Ascending aorta (tissue), 2 donors: ENCODE data around the gene AKAP5. TPM values are rescaled to one million over a fixed set of nuclear protein-coding genes. Genes with fewer than 3 reads are reported as not detected.

Experiments used
- DNase-seq, 2 donors: peaks; one replicate each; pipeline ENCODE4 v3.0.0-alpha.2; 2019; ENCODE audit warnings: low spot score in 2 of 2
- H3K27ac ChIP-seq, 2 donors: fragments of 200-600 bp; sonication (generic); one replicate each; pipeline ENCODE4 v1.5.1; 2016 to 2017; ENCODE audit warnings: mild to moderate bottlenecking in 1 of 2
- H3K27me3 ChIP-seq: fragments of 200-600 bp; sonication (generic); one replicate; pipeline ENCODE4 v1.5.1; 2017
- H3K36me3 ChIP-seq, 2 donors: fragments of 200-600 bp; sonication (generic); one replicate each; pipeline ENCODE4 v1.5.1; 2016
- H3K4me1 ChIP-seq, 2 donors: fragments of 200-600 bp; sonication (generic); one replicate each; pipeline ENCODE4 v1.5.1; 2016 to 2017; ENCODE audit warnings: mild to moderate bottlenecking in 1 of 2
- H3K4me3 ChIP-seq, 2 donors: fragments of 200-600 bp; sonication (generic); one replicate each; pipeline ENCODE4 v1.5.1; 2016 to 2017; ENCODE audit warnings: mild to moderate bottlenecking in 1 of 2
- H3K9me3 ChIP-seq, 2 donors: fragments of 200-600 bp; sonication (generic); one replicate each; pipeline ENCODE4 v1.5.1; 2016
- intact Hi-C: fragments of 100-400 bp; cut with DNase I; formaldehyde crosslinking; loops from one replicate; pipeline ENCODE4 v1.15.1; 2023
- total RNA-seq: library from RNA; depleted of rRNA; stranded (reverse); fragments of >200 nt; gene quantifications from one replicate; pipeline ENCODE4 v1.1.0, GENCODE V29; 2016
- TF ChIP-seq, protein P1 (sequence below), 3 experiments: fragments of 200-600 bp in 2 of 3; fragments of 450-650 bp in 1 of 3; sonication (generic) in 2 of 3; IDR thresholded peaks; one replicate each; pipeline ENCODE4 v1.5.1; 2016 to 2019; ENCODE audit warnings: antibody characterized with exemption in 3 of 3, mild to moderate bottlenecking in 1 of 3, moderate library complexity in 1 of 3

The AKAP5 gene
- total RNA-seq, 1 donor from 2014 or later = 0.11 TPM

DNA sequence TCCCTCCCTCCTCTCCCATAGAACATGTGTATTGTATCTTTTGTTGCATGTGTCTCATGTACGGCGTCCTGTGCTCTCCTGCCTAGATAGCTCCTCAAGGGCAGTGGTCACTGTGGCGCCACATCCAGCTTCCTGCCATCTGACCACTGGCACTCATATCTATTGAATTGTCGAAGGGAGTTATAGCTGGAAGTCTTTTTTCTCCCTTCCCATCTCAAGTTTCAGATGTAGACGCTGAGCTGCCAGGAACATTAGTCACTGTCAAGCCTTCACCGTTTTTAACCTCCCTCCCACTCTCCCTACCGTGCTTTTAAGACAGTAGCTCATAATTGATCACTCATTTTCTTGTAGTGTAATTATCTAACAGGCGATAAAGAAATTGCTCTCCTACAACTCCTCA is 44.1 kb upstream of the AKAP5 start:
- Histone ChIP-seq H3K27ac (no peak overlapping the region), H3K9me3 (no peaks in the 10 kb centered on the region), H3K4me3 (no peak overlapping the region), H3K36me3 (peaks cover 43 to 80% of the 10 kb centered on the region in 2 donors), H3K27me3 (no peaks in the 10 kb centered on the region), H3K4me1 (no peaks in the 10 kb centered on the region)
- no peak for DNase-seq
- TF ChIP-seq, protein P1, sequence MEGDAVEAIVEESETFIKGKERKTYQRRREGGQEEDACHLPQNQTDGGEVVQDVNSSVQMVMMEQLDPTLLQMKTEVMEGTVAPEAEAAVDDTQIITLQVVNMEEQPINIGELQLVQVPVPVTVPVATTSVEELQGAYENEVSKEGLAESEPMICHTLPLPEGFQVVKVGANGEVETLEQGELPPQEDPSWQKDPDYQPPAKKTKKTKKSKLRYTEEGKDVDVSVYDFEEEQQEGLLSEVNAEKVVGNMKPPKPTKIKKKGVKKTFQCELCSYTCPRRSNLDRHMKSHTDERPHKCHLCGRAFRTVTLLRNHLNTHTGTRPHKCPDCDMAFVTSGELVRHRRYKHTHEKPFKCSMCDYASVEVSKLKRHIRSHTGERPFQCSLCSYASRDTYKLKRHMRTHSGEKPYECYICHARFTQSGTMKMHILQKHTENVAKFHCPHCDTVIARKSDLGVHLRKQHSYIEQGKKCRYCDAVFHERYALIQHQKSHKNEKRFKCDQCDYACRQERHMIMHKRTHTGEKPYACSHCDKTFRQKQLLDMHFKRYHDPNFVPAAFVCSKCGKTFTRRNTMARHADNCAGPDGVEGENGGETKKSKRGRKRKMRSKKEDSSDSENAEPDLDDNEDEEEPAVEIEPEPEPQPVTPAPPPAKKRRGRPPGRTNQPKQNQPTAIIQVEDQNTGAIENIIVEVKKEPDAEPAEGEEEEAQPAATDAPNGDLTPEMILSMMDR (IDR thresholded peaks at IDR 0.05) = no peak
- intact Hi-C loops = no loop called here

DNA sequence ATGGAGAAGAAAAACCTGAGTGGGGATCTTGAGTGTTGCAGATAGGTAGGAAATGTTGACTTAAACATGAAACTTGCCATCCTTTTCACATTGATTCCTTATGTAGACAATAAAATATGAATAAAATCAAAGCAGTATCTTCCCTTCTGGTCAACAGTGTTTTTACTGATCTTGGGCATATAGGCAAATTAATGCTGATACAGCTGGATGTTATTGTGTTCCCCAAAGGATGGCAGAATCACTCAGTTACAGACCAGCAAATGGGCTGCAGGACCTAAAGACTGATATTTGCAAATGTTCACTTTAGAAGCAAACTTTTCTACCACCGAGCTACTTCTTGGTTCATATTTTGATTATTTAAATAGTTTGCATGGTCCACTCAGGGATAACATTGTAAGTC is 43.3 kb upstream of the AKAP5 start:
- Histone ChIP-seq H3K27me3 (no peaks in the 10 kb centered on the region), H3K27ac (no peak overlapping the region), H3K9me3 (no peaks in the 10 kb centered on the region), H3K36me3 (peaks cover 42 to 80% of the 10 kb centered on the region in 2 donors), H3K4me1 (no peaks in the 10 kb centered on the region), H3K4me3 (no peak overlapping the region)
- no peak for DNase-seq
- intact Hi-C loops = no loop called here
- TF ChIP-seq, protein P1 (IDR thresholded peaks at IDR 0.05) = no peak

DNA sequence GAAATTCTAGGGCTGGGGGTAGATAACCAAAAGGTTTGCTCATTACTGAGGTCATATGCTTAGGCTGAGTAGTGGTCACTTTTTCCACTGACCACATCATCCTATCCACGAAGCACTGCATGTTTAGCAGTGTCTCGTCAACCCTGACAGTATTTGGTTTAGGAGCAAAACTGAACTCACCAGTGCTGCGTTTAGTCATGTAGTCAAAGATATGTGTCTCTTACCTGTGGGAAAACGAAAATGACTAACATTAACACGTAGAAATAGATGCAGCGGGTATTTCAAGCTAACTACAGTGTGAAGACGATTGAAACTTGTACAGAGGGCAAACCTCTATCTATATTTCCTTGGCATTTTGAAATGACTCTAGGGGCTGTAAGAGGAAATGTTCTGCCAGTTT is 42.5 kb upstream of the AKAP5 start:
- Histone ChIP-seq H3K4me1 (no peaks in the 10 kb centered on the region), H3K9me3 (no peaks in the 10 kb centered on the region), H3K27ac (no peak overlapping the region), H3K4me3 (no peak overlapping the region), H3K36me3 (peaks cover 42 to 81% of the 10 kb centered on the region in 2 donors), H3K27me3 (no peaks in the 10 kb centered on the region)
- TF ChIP-seq, protein P1 (IDR thresholded peaks at IDR 0.05) = no peak
- DNase-seq = no peak
- intact Hi-C loops = no loop called here

DNA sequence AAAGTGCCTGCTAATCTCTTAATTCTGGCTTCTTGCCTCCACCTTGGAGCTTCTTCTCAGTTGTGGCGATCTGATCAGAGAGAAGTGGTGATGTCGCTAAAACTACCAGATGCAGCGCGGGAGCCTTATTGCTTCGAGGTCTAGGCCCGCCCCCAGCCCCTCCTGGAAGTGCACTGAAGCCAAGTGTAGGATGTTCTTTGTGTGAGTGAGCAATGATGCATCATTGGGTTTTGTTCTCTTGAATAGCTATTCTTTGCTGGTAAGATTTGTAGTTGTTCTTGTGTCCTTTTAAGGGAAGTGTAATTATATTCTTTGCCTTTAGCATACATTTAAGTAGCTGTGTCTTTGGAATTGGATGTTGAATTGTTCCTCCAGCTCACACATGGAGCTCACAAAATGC is 41.3 kb upstream of the AKAP5 start:
- H3K27ac ChIP-seq = no peak overlapping the region
- H3K4me1 ChIP-seq = no peaks in the 10 kb centered on the region
- H3K9me3 ChIP-seq = no peaks in the 10 kb centered on the region
- H3K4me3 ChIP-seq = no peak overlapping the region
- no peaks in the 10 kb centered on the region for H3K27me3 ChIP-seq
- intact Hi-C loops = no loop called here
- no peak for DNase-seq
- peaks cover 38 to 84% of the 10 kb centered on the region in 2 donors for H3K36me3 ChIP-seq
- TF ChIP-seq, protein P1 (IDR thresholded peaks at IDR 0.05) = no peak

DNA sequence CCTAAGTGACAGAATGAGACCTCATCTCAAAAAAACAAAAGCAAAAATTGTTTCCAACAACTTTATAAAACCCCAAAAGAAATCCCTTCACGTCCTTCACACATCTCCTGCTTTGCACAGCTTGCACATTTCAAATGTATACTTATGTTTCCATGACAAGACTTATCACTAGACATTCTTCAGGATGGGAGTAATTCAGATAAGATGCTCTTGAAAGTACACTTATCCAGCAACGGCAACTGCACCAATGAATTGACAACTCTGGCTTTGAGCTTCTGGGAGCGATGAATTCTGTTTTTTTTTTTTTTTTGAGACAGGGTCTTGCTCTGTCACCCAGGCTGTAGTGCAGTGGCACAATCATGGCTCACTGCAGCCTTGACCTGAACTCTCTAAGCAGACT is 30.8 kb upstream of the AKAP5 start:
- H3K27me3 ChIP-seq = no peaks in the 10 kb centered on the region
- H3K27ac ChIP-seq = no peak overlapping the region
- H3K4me3 ChIP-seq = no peak overlapping the region
- no peaks in the 10 kb centered on the region for H3K9me3 ChIP-seq
- intact Hi-C loops = no loop called here
- TF ChIP-seq, protein P1 (IDR thresholded peaks at IDR 0.05) = no peak
- H3K36me3 ChIP-seq = peaks cover 32 to 48% of the 10 kb centered on the region in 2 donors
- DNase-seq = no peak
- H3K4me1 ChIP-seq = peaks cover 3 to 10% of the 10 kb centered on the region in 2 donors
